IMR-90 (cell line): ENCODE data around the gene PPP1R9A. TPM values are rescaled to one million over a fixed set of nuclear protein-coding genes. Genes with fewer than 3 reads are reported as not detected.

Source experiments
- ATAC-seq: fragments of 200-7000 bp; cut with Tn5 transposase; 2 replicates; pipeline ENCODE4 v1.9.1; 2020; ENCODE audit warnings: low read depth, mild to moderate bottlenecking, moderate library complexity
- BruUV-seq: library from RNA; stranded (reverse); fragments of 400-500 nt; replicated peaks from 2 replicates; lab custom pipeline; 2021; lab: Mats Ljungman, UMichigan
- CTCF ChIA-PET: fragments of 300-600 bp; formaldehyde crosslinking; extraction: SDS; loops from one replicate; lab custom pipeline; 2021; ENCODE audit warnings: antibody characterized with exemption; lab: Yijun Ruan, JAX
- POLR2A ChIA-PET: fragments of 300-600 bp; sonication (Branson Sonifier 250); formaldehyde crosslinking; loops from one replicate; lab custom pipeline; 2022; ENCODE audit warnings: antibody characterized with exemption; ENCODE audit not compliant: unreplicated experiment; lab: Charles Lee
- DNase-seq: peaks from one replicate; pipeline ENCODE4 v3.0.0; 2013
- H2AFZ ChIP-seq: replicated peaks from 2 replicates; pipeline ENCODE3; 2013; ENCODE audit warnings: low read length, mild to moderate bottlenecking; ENCODE audit not compliant: poor library complexity
- H2AK5ac ChIP-seq: 2 replicates; pipeline ENCODE4 v1.6.1; 2013; ENCODE audit warnings: low read depth, low read length, inconsistent platforms
- H2AK9ac ChIP-seq: replicated peaks from 2 replicates; pipeline ENCODE3; 2013; ENCODE audit warnings: mild to moderate bottlenecking, low read depth, low read length, moderate library complexity; ENCODE audit not compliant: poor library complexity
- H2BK120ac ChIP-seq: 2 replicates; pipeline ENCODE4 v1.6.1; 2013; ENCODE audit warnings: low read depth, low read length, inconsistent platforms
- H2BK15ac ChIP-seq: 3 replicates; pipeline ENCODE4 v1.6.1; 2013; ENCODE audit warnings: low read depth, low read length, inconsistent platforms
- H2BK20ac ChIP-seq: 2 replicates; pipeline ENCODE4 v1.6.1; 2013; ENCODE audit warnings: low read depth, mild to moderate bottlenecking, inconsistent platforms, low read length, moderate library complexity
- H2BK5ac ChIP-seq: 2 replicates; pipeline ENCODE4 v1.6.1; 2013; ENCODE audit warnings: mild to moderate bottlenecking, low read depth, low read length, inconsistent platforms; ENCODE audit not compliant: poor library complexity, severe bottlenecking
- H3K14ac ChIP-seq: replicated peaks from 2 replicates; pipeline ENCODE4 v1.6.1; 2013; ENCODE audit warnings: low read depth, low read length, inconsistent platforms
- H3K18ac ChIP-seq: 2 replicates; pipeline ENCODE4 v1.6.1; 2013; ENCODE audit warnings: low read depth, low read length, control low read depth
- H3K23ac ChIP-seq: 2 replicates; pipeline ENCODE4 v1.6.1; 2013; ENCODE audit warnings: low read depth, low read length, inconsistent platforms
- H3K27ac ChIP-seq: 2 replicates; pipeline ENCODE4 v1.5.1; 2013; ENCODE audit warnings: mild to moderate bottlenecking, control low read depth, low read length; ENCODE audit not compliant: insufficient read depth
- H3K27me3 ChIP-seq: 2 replicates; pipeline ENCODE4 v1.6.1; 2013; ENCODE audit warnings: low read length; ENCODE audit not compliant: control insufficient read depth, insufficient read depth
- H3K36me3 ChIP-seq: 2 replicates; pipeline ENCODE4 v1.6.1; 2013; ENCODE audit warnings: low read length, mixed read lengths; ENCODE audit not compliant: control insufficient read depth, insufficient read depth
- H3K4ac ChIP-seq: 2 replicates; pipeline ENCODE4 v1.6.1; 2013; ENCODE audit warnings: low read depth, low read length, inconsistent platforms
- H3K4me1 ChIP-seq: 2 replicates; pipeline ENCODE4 v1.6.1; 2013; ENCODE audit warnings: low read length, mixed read lengths; ENCODE audit not compliant: control insufficient read depth, insufficient read depth
- H3K4me2 ChIP-seq: 2 replicates; pipeline ENCODE4 v1.6.1; 2013; ENCODE audit warnings: low read depth, mild to moderate bottlenecking, control low read depth, low read length, moderate library complexity
- H3K4me3 ChIP-seq: 2 replicates; pipeline ENCODE4 v1.5.1; 2013; ENCODE audit warnings: low read depth, mild to moderate bottlenecking, control low read depth, low read length, moderate library complexity; ENCODE audit not compliant: insufficient read depth
- H3K56ac ChIP-seq: 2 replicates; pipeline ENCODE4 v1.6.1; 2013; ENCODE audit warnings: low read length, inconsistent platforms; ENCODE audit not compliant: insufficient read depth; ENCODE audit errors: extremely low read depth
- H3K79me1 ChIP-seq, 2 experiments: 2 replicates each; pipeline ENCODE4 v1.6.1; 2013; ENCODE audit warnings: low read length in 2 of 2, inconsistent platforms in 1 of 2, low read depth in 1 of 2
- H3K9ac ChIP-seq: 2 replicates; pipeline ENCODE4 v1.6.1; 2013; ENCODE audit warnings: low read depth, low read length, control low read depth
- H3K9me1 ChIP-seq: 2 replicates; pipeline ENCODE4 v1.6.1; 2013; ENCODE audit warnings: low read length, inconsistent platforms; ENCODE audit not compliant: insufficient read depth
- H3K9me3 ChIP-seq: 2 replicates; pipeline ENCODE4 v1.6.1; 2013; ENCODE audit warnings: low read length; ENCODE audit not compliant: control insufficient read depth, insufficient read depth
- H4K20me1 ChIP-seq: 2 replicates; pipeline ENCODE4 v1.6.1; 2013; ENCODE audit warnings: low read length, inconsistent platforms; ENCODE audit not compliant: insufficient read depth
- H4K5ac ChIP-seq: 2 replicates; pipeline ENCODE4 v1.6.1; 2013; ENCODE audit warnings: mild to moderate bottlenecking, low read depth, low read length, control low read depth
- H4K8ac ChIP-seq, 2 experiments: 2 replicates each; pipeline ENCODE4 v1.6.1; 2013; ENCODE audit warnings: low read depth in 2 of 2, low read length in 2 of 2, control low read depth in 1 of 2, inconsistent platforms in 1 of 2
- H4K91ac ChIP-seq: 2 replicates; pipeline ENCODE4 v1.6.1; 2013; ENCODE audit warnings: low read depth, low read length, inconsistent platforms; ENCODE audit not compliant: insufficient read depth
- BHLHE40 ChIP-seq: fragments of 150-350 bp; IDR thresholded peaks from 2 replicates; pipeline ENCODE4 v1.6.1; 2016; ENCODE audit warnings: mild to moderate bottlenecking, low read depth, low read length
- CEBPB ChIP-seq: IDR thresholded peaks from 2 replicates; pipeline ENCODE4 v1.6.1; 2012; ENCODE audit warnings: low read depth, low read length, improper control_type of control experiment
- CHD1 ChIP-seq: IDR thresholded peaks from 2 replicates; pipeline ENCODE4 v1.6.1; 2012; ENCODE audit warnings: low read depth, low read length, improper control_type of control experiment
- FOS ChIP-seq: fragments of 150-350 bp; IDR thresholded peaks from 2 replicates; pipeline ENCODE4 v1.6.1; 2016; ENCODE audit warnings: low read depth, low read length
- MAFK ChIP-seq: IDR thresholded peaks from 2 replicates; pipeline ENCODE4 v1.6.1; 2012; ENCODE audit warnings: low read depth, low read length, improper control_type of control experiment
- MAZ ChIP-seq: IDR thresholded peaks from 2 replicates; pipeline ENCODE4 v1.6.1; 2012; ENCODE audit warnings: low read depth, mild to moderate bottlenecking, low read length, improper control_type of control experiment, moderate library complexity, borderline replicate concordance
- MXI1 ChIP-seq: IDR thresholded peaks from 2 replicates; pipeline ENCODE4 v1.6.1; 2012; ENCODE audit warnings: low read depth, mild to moderate bottlenecking, low read length, moderate library complexity, borderline replicate concordance
- NFE2L2 ChIP-seq: fragments of 150-350 bp; IDR thresholded peaks from 2 replicates; pipeline ENCODE4 v1.6.1; 2016; ENCODE audit warnings: low read depth, mild to moderate bottlenecking, low read length
- POLR2A ChIP-seq: IDR thresholded peaks from 2 replicates; pipeline ENCODE4 v1.6.1; 2012; ENCODE audit warnings: mild to moderate bottlenecking, low read depth, low read length
- RAD21 ChIP-seq: IDR thresholded peaks from 2 replicates; pipeline ENCODE4 v1.6.1; 2012; ENCODE audit warnings: low read length, improper control_type of control experiment
- RCOR1 ChIP-seq: IDR thresholded peaks from 2 replicates; pipeline ENCODE4 v1.6.1; 2012; ENCODE audit warnings: mild to moderate bottlenecking, low read length, improper control_type of control experiment; ENCODE audit not compliant: insufficient replicate concordance
- RFX5 ChIP-seq: IDR thresholded peaks from 2 replicates; pipeline ENCODE4 v1.8.0; 2012; ENCODE audit warnings: low read depth, mild to moderate bottlenecking, low read length, moderate library complexity
- SMC3 ChIP-seq: fragments of 150-350 bp; IDR thresholded peaks from 2 replicates; pipeline ENCODE4 v1.6.1; 2016; ENCODE audit warnings: low read depth, mild to moderate bottlenecking, antibody characterized with exemption, low read length, moderate library complexity
- whole genome bisulfite sequencing, 2 experiments: methylation state at CpG; one replicate each; pipeline versions ENCODE4 v1.1.5 to v1.1.7; 2013; ENCODE audit warnings: missing lambda C conversion rate in 2 of 2; ENCODE audit not compliant: insufficient read length in 1 of 2; ENCODE audit errors: extremely low coverage in 2 of 2; 5-methylcytosine and 5-hydroxymethylcytosine counted together
- dilution Hi-C: fragments of 300-500 bp; cut with HindIII; formaldehyde crosslinking; loops from one replicate; pipeline ENCODE4 v1.14.3; 2018; ENCODE audit warnings: low sequenced_read_pairs; ENCODE audit not compliant: unreplicated experiment
- in situ Hi-C: fragments of 300-500 bp; cut with MboI; formaldehyde crosslinking; loops from 3 replicates; pipeline ENCODE4 v1.14.3; 2019; ENCODE audit warnings: low sequenced_read_pairs, inconsistent platforms, mixed read lengths
- intact Hi-C: fragments of 100-400 bp; cut with micrococcal nuclease; formaldehyde crosslinking; loops from 2 replicates; pipeline ENCODE4 v1.10.0; 2022
- polyA plus RNA-seq, 3 experiments: library from polyadenylated mRNA; depleted of rRNA; stranded (reverse); fragments of >200 nt; gene quantifications; 2 replicates each; pipeline ENCODE4 v1.2.3, GENCODE V29; 2012; ENCODE audit warnings: low replicate concordance in 1 of 3
- total RNA-seq: library from RNA; depleted of rRNA; stranded (reverse); fragments of >200 nt; gene quantifications from 2 replicates; pipeline ENCODE4 v1.2.3, GENCODE V29; 2012
- TF ChIP-seq, protein P1 (sequence below): conservative IDR thresholded peaks from 2 replicates; pipeline ENCODE4 v1.5.1; 2012; ENCODE audit warnings: mild to moderate bottlenecking, low read depth, low read length, improper control_type of control experiment
- TF ChIP-seq, protein P2 (sequence below): fragments of 150-350 bp; IDR thresholded peaks from 2 replicates; pipeline ENCODE4 v1.6.1; 2017; ENCODE audit warnings: mild to moderate bottlenecking, antibody characterized with exemption, low read length, low read depth
- TF ChIP-seq, protein P3 (sequence below): fragments of 150-350 bp; IDR thresholded peaks from 2 replicates; pipeline ENCODE4 v1.6.1; 2016; ENCODE audit warnings: low read depth, mild to moderate bottlenecking, low read length, moderate library complexity, borderline replicate concordance

The PPP1R9A gene
- total and polyA plus RNA-seq, 2 of the 4 experiments (the other 2 are of a cell fraction): not detected

DNA sequence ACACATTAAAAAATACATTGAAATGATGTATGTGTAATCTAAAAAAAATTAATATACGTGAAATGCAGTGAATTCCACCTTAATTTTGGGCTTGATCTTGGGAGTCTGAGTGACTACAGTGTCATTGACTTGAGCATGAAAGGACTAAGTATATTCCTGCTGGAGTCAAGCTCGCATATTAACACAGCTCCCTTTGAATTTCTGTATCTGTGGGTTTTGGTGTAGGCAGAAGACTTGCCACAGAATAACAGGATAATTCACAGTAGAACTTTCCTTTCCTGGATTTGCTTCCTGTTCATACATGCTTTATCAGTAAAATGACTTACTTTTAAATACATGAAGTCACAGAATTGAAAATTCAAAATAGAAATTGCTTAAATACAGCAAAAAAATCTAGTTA lies 55.3 kb downstream of the PPP1R9A start:
- Histone ChIP-seq H4K20me1 (no peaks in the 10 kb centered on the region), H3K9ac (no peak overlapping the region), H3K56ac (no peak overlapping the region), H4K5ac (no peak overlapping the region), H2BK15ac (no peak overlapping the region), H3K27me3 (no peaks in the 10 kb centered on the region), H3K4me3 (no peak overlapping the region), H3K79me1 (no peaks in the 10 kb centered on the region), H4K8ac (no peak overlapping the region), H3K23ac (no peak overlapping the region), H3K4me2 (no peak overlapping the region), H2AFZ (no peak overlapping the region), H2BK120ac (no peak overlapping the region), H3K14ac (no peak overlapping the region), H2BK5ac (no peak overlapping the region), H3K27ac (no peak overlapping the region), H2AK5ac (no peak overlapping the region), H3K4ac (no peak overlapping the region), H3K9me1 (no peaks in the 10 kb centered on the region), H2AK9ac (no peak overlapping the region), H3K36me3 (no peaks in the 10 kb centered on the region), H2BK20ac (no peak overlapping the region), H4K91ac (no peak overlapping the region), H3K4me1 (no peaks in the 10 kb centered on the region), H3K9me3 (no peaks in the 10 kb centered on the region), H3K18ac (no peak overlapping the region)
- ChIA-PET POLR2A (no interaction called here), CTCF (no interaction called here)
- intact Hi-C loops (no loop called here), dilution Hi-C loops (no loop called here), in situ Hi-C loops (no loop called here)
- ATAC-seq (no peak), DNase-seq (no peak)
- BruUV-seq: no TSS peak
- no CpG with 5 or more reads among the region's 2 CpGs for WGBS, 2 experiments
- no peak for TF ChIP-seq MXI1
- TF ChIP-seq MAFK: no peak
- no peak for TF ChIP-seq POLR2A
- TF ChIP-seq BHLHE40: no peak
- no peak for TF ChIP-seq RAD21
- TF ChIP-seq, protein P1, sequence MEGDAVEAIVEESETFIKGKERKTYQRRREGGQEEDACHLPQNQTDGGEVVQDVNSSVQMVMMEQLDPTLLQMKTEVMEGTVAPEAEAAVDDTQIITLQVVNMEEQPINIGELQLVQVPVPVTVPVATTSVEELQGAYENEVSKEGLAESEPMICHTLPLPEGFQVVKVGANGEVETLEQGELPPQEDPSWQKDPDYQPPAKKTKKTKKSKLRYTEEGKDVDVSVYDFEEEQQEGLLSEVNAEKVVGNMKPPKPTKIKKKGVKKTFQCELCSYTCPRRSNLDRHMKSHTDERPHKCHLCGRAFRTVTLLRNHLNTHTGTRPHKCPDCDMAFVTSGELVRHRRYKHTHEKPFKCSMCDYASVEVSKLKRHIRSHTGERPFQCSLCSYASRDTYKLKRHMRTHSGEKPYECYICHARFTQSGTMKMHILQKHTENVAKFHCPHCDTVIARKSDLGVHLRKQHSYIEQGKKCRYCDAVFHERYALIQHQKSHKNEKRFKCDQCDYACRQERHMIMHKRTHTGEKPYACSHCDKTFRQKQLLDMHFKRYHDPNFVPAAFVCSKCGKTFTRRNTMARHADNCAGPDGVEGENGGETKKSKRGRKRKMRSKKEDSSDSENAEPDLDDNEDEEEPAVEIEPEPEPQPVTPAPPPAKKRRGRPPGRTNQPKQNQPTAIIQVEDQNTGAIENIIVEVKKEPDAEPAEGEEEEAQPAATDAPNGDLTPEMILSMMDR: no peak
- TF ChIP-seq, protein P2, sequence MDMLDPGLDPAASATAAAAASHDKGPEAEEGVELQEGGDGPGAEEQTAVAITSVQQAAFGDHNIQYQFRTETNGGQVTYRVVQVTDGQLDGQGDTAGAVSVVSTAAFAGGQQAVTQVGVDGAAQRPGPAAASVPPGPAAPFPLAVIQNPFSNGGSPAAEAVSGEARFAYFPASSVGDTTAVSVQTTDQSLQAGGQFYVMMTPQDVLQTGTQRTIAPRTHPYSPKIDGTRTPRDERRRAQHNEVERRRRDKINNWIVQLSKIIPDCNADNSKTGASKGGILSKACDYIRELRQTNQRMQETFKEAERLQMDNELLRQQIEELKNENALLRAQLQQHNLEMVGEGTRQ: no peak
- no peak for TF ChIP-seq MAZ
- TF ChIP-seq RFX5: no peak
- no peak for TF ChIP-seq SMC3
- no peak for TF ChIP-seq CHD1
- TF ChIP-seq, protein P3, sequence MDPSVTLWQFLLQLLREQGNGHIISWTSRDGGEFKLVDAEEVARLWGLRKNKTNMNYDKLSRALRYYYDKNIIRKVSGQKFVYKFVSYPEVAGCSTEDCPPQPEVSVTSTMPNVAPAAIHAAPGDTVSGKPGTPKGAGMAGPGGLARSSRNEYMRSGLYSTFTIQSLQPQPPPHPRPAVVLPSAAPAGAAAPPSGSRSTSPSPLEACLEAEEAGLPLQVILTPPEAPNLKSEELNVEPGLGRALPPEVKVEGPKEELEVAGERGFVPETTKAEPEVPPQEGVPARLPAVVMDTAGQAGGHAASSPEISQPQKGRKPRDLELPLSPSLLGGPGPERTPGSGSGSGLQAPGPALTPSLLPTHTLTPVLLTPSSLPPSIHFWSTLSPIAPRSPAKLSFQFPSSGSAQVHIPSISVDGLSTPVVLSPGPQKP: no peak
- no peak for TF ChIP-seq RCOR1
- TF ChIP-seq FOS: no peak
- no peak for TF ChIP-seq CEBPB
- TF ChIP-seq NFE2L2: no peak
